K562 (cell line): ENCODE data around the gene MBD6. TPM values are rescaled to one million over a fixed set of nuclear protein-coding genes. Genes with fewer than 3 reads are reported as not detected.

ENCODE experiments used
- CCAR2 ChIP-seq: fragments of 200-400 bp; formaldehyde crosslinking; IDR thresholded peaks from 2 replicates; pipeline ENCODE4 v1.6.1; 2017; ENCODE audit warnings: mild to moderate bottlenecking, low read depth, low read length
- ETV1 ChIP-seq: fragments of 450-650 bp; conservative IDR thresholded peaks from 2 replicates; pipeline ENCODE4 v1.6.1; 2016; ENCODE audit warnings: missing genetic modification characterization, control low read depth, low read depth, missing compliant biosample characterization
- EWSR1 ChIP-seq: fragments of 450-650 bp; IDR thresholded peaks from 2 replicates; pipeline ENCODE4 v1.6.1; 2018; ENCODE audit warnings: borderline replicate concordance, mild to moderate bottlenecking, low read depth, moderate library complexity; ENCODE audit not compliant: partially characterized antibody
- FIP1L1 ChIP-seq: fragments of 200-400 bp; formaldehyde crosslinking; IDR thresholded peaks from 2 replicates; pipeline ENCODE4 v1.6.1; 2018; ENCODE audit warnings: mild to moderate bottlenecking, low read depth, low read length; ENCODE audit not compliant: poor library complexity, severe bottlenecking
- FOSL1 ChIP-seq: fragments of 200-800 bp; sonication (Bioruptor generic); conservative IDR thresholded peaks from 2 replicates; pipeline ENCODE4 v1.6.1; 2016; ENCODE audit warnings: missing genetic modification characterization, missing compliant biosample characterization
- HDGF ChIP-seq: fragments of 450-650 bp; IDR thresholded peaks from 2 replicates; pipeline ENCODE4 v1.6.1; 2016
- HNRNPL ChIP-seq: fragments of 200-400 bp; formaldehyde crosslinking; IDR thresholded peaks from 2 replicates; pipeline ENCODE4 v1.6.1; 2017; ENCODE audit warnings: low read depth, mild to moderate bottlenecking, low read length
- HNRNPLL ChIP-seq: fragments of 200-400 bp; formaldehyde crosslinking; IDR thresholded peaks from 2 replicates; pipeline ENCODE4 v1.6.1; 2017; ENCODE audit warnings: low read length, low read depth, mild to moderate bottlenecking; ENCODE audit not compliant: poor library complexity, severe bottlenecking
- PCBP1 ChIP-seq: fragments of 200-400 bp; formaldehyde crosslinking; IDR thresholded peaks from 2 replicates; pipeline ENCODE4 v1.6.1; 2018; ENCODE audit warnings: mild to moderate bottlenecking, low read depth, low read length; ENCODE audit not compliant: poor library complexity, severe bottlenecking
- PHF8 ChIP-seq: fragments of 200-600 bp; sonication (generic); IDR thresholded peaks from 2 replicates; pipeline ENCODE4 v1.6.1; 2012; ENCODE audit warnings: mixed run types, mild to moderate bottlenecking, inconsistent platforms, low read length, moderate library complexity, borderline replicate concordance
- PTRF ChIP-seq: fragments of 450-650 bp; IDR thresholded peaks from 2 replicates; pipeline ENCODE4 v1.6.1; 2016; ENCODE audit warnings: mild to moderate bottlenecking, missing genetic modification characterization, missing compliant biosample characterization
- RBBP5 ChIP-seq: fragments of 200-600 bp; sonication (generic); IDR thresholded peaks from 2 replicates; pipeline ENCODE4 v1.6.1; 2012; ENCODE audit warnings: borderline replicate concordance, mild to moderate bottlenecking, low read length, control low read depth, inconsistent platforms; ENCODE audit not compliant: insufficient read depth, poor library complexity, severe bottlenecking
- SMARCE1 ChIP-seq: fragments of 450-650 bp; IDR thresholded peaks from 2 replicates; pipeline ENCODE4 v1.7.1; 2016; ENCODE audit warnings: mild to moderate bottlenecking
- SMC3 ChIP-seq: conservative IDR thresholded peaks from 2 replicates; pipeline ENCODE4 v1.6.1; 2011; ENCODE audit warnings: low read depth, low read length, improper control_type of control experiment; ENCODE audit not compliant: insufficient read depth
- WHSC1 ChIP-seq: IDR thresholded peaks from one replicate; pipeline ENCODE4 v1.6.1; 2012; ENCODE audit warnings: low read length, control low read depth, inconsistent platforms
- ZBTB17 ChIP-seq: fragments of 450-650 bp; formaldehyde crosslinking; IDR thresholded peaks from 2 replicates; pipeline ENCODE4 v1.4.0; 2020; ENCODE audit warnings: mild to moderate bottlenecking
- ZBTB9 ChIP-seq: fragments of 450-650 bp; formaldehyde crosslinking; IDR thresholded peaks from 2 replicates; pipeline ENCODE4 v1.4.0; 2020; ENCODE audit warnings: mild to moderate bottlenecking, moderate library complexity
- ZNF175 ChIP-seq: fragments of 200-800 bp; sonication (Bioruptor generic); IDR thresholded peaks from 2 replicates; pipeline ENCODE4 v1.6.1; 2016; ENCODE audit warnings: low read depth, mild to moderate bottlenecking, missing genetic modification characterization, missing compliant biosample characterization
- ZNF644 ChIP-seq: fragments of 200-800 bp; sonication (Bioruptor generic); IDR thresholded peaks from 2 replicates; pipeline ENCODE4 v1.6.1; 2016; ENCODE audit warnings: low read depth, missing genetic modification characterization, missing compliant biosample characterization
- polyA plus RNA-seq, 8 experiments: library from polyadenylated mRNA; depleted of rRNA in 4 of 8; stranded (reverse) in 5 of 8; unstranded in 3 of 8; fragments of >200 nt; fragmentation: Nextera tagmentation in 2 of 8; fragmentation: Illumina TruSeq in 1 of 8; extraction: Ambion mirVana in 2 of 8; extraction: Trizol in 1 of 8; gene quantifications; 2 replicates each; pipeline versions ENCODE4 v1.2.1 to v1.2.3, GENCODE V29; 2011 to 2014; ENCODE audit warnings: inconsistent platforms in 1 of 8, missing spikeins in 1 of 8
- total RNA-seq, 7 experiments: library from RNA; depleted of rRNA in 6 of 7; stranded (reverse); fragments of >200 nt in 6 of 7; fragmentation: Illumina TruSeq in 2 of 7; extraction: Trizol in 2 of 7; gene quantifications; 2 replicates each; pipeline versions ENCODE4 v1.2.1 to v1.2.3, GENCODE V29; 2011 to 2021; ENCODE audit warnings: low replicate concordance in 1 of 7
- TF ChIP-seq, protein P1 (sequence below), 2 experiments: fragments of 450-650 bp in 1 of 2; sonication (generic) in 1 of 2; formaldehyde crosslinking in 1 of 2; IDR thresholded peaks in 1 of 2; conservative IDR thresholded peaks in 1 of 2; 2 replicates each; pipeline versions ENCODE4 v1.6.1 to v1.8.1; 2016 to 2023; ENCODE audit warnings: mild to moderate bottlenecking in 2 of 2, moderate library complexity in 2 of 2, inconsistent platforms in 1 of 2, missing genetic modification reagents in 1 of 2
- TF ChIP-seq, protein P2 (sequence below): fragments of 200-400 bp; formaldehyde crosslinking; IDR thresholded peaks from 2 replicates; pipeline ENCODE4 v1.6.1; 2017; ENCODE audit warnings: mild to moderate bottlenecking, low read depth, low read length, moderate library complexity

MBD6 gene
- total and polyA plus RNA-seq, 9 of the 15 experiments (the other 6 are each of a cell fraction or from before 2014, with no cell fraction given), result 2.0 to 54.8 (median 3.8) TPM

DNA sequence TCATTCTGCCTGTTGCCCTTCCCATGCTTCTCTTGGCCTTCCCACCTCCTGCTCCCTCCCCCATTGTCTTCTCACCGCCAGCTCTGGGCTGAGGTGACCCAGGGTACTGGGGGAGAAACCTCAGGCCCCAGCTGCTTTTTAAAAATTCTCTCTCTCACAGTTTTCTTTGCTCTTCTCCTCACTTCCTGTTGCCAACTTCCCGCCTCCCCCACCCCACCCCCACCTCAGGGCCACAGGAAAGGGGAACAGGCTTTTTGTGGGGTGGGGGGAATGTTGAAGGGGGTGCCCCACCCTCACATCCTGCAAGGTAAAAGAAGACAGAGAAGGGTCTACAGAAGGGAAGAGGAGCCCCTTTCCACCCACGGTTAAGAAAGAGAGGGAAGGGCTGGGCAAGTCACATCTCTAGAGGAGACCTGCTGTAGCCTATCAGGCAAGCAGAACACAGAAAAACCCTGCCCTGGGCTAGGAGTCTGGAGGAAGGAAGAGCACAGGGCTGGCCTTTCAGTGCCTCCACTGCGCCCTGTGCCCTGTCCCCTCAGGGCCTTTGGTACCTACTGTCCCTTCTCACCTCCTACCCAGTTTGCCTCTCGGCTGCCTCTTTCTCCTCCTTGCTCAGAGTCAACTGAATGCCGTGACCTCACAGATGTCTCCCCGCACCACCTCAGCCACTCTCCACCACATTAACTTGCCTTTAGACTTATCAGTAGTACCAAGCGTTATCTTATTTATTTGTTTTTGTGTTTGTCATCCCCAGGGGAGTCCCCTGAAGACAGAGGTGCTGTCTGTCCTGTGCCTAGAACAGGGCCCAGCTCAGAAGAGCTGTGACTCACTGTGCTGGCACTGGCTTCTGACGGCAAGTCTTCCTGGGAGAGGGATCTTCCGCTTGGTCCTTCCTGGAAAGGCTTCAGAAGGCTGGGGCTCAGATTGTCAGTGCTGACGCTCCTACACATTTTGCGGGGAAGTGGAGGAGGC, 44.6 kb upstream of the MBD6 start (continued):
- peak; percentile 73 for TF ChIP-seq FOSL1 (tag)
- TF ChIP-seq SMARCE1, result 0 out of 2 replicates have a peak, but pooled peaks have one; percentile 28
- TF ChIP-seq PHF8, result peak; percentile 24; the same call in 1 of the 2 replicates
- no peak for TF ChIP-seq ETV1 (tag)
- TF ChIP-seq, protein P1, sequence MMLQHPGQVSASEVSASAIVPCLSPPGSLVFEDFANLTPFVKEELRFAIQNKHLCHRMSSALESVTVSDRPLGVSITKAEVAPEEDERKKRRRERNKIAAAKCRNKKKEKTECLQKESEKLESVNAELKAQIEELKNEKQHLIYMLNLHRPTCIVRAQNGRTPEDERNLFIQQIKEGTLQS (IDR thresholded peaks at IDR 0.05), result peak; percentile 44; the same call in 1 of the 2 replicates
- TF ChIP-seq, protein P1 (CRISPR knock-in tag; conservative IDR thresholded peaks at IDR 0.05), result no peak
- peak; percentile 38 for TF ChIP-seq HNRNPLL
- no peak for TF ChIP-seq HNRNPL
- TF ChIP-seq ZBTB17 (CRISPR knock-in tag), result 0 out of 2 replicates have a peak, but pooled peaks have one; percentile 63
- TF ChIP-seq EWSR1, result no peak
- no peak for TF ChIP-seq WHSC1
- TF ChIP-seq, protein P2, sequence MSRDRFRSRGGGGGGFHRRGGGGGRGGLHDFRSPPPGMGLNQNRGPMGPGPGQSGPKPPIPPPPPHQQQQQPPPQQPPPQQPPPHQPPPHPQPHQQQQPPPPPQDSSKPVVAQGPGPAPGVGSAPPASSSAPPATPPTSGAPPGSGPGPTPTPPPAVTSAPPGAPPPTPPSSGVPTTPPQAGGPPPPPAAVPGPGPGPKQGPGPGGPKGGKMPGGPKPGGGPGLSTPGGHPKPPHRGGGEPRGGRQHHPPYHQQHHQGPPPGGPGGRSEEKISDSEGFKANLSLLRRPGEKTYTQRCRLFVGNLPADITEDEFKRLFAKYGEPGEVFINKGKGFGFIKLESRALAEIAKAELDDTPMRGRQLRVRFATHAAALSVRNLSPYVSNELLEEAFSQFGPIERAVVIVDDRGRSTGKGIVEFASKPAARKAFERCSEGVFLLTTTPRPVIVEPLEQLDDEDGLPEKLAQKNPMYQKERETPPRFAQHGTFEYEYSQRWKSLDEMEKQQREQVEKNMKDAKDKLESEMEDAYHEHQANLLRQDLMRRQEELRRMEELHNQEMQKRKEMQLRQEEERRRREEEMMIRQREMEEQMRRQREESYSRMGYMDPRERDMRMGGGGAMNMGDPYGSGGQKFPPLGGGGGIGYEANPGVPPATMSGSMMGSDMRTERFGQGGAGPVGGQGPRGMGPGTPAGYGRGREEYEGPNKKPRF, result no peak
- TF ChIP-seq HDGF, result 0 out of 2 replicates have a peak, but pooled peaks have one; percentile 26
- TF ChIP-seq PCBP1, result no peak
- TF ChIP-seq CCAR2, result no peak
- no peak for TF ChIP-seq PTRF (tag)
- TF ChIP-seq SMC3, result no peak
- TF ChIP-seq ZNF644 (tag), result peak; percentile 48; the same call in 1 of the 2 replicates
- peak; percentile 52; the same call in 1 of the 2 replicates for TF ChIP-seq ZNF175 (CRISPR knock-in tag)
- peak; percentile 49; the same call in 1 of the 2 replicates for TF ChIP-seq ZBTB9 (CRISPR knock-in tag)
- TF ChIP-seq FIP1L1, result no peak
- TF ChIP-seq RBBP5, result peak; percentile 25
